ENCODE results near the gene HECTD2.
"Not testable (repeated sequence)": the region's sequence is repeated elsewhere in the genome, so short reads cannot be mapped to it uniquely, and the experiment has no call there.

The HECTD2 gene

DNA sequence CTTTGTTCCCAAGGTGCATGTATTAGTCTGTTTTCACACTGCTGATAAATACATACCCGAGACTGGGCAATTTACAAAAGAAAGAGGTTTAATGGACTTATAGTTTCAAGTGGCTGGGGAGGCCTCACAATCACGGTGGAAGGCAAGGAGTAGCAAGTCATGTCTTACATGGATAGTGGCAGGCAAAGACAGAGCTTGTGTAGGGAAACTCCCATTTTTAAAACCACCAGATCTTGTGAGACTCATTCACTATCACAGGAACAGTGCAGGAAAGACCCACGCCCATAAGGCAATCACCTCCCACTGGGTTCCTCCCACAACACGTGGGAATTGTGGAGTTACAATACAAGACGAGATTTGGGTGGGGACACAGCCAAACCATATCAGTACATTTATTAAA lies 129.8 kb downstream of the HECTD2 start:
- no peak for DNase-seq

DNA sequence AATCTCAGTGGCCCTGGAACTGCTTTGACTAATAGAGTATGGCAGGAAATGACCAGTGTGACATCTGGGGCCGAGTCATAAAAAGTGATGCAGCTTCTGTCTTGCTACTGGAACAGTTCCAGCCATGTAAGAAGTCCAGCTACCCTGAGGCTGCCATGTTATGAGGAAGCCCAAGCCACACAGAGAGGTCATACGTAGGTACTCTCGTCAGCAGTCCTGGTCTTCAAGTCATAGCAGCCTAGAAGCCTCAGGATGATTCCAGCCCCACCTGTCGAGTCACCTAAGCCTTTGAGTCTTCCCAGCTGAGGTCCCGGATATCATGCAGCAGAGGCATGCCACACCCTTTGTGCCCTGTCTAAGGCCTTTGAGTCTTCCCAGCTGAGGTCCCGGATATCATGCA lies 130.6 kb downstream of the HECTD2 start:
- DNase-seq, result no peak

- DNase-seq, result no peak
Observed at GRCh38 chr10:91541481-91541880, 131.3 kb downstream of the HECTD2 start.

GRCh38 chr10:91545384-91545783 lies 135.2 kb downstream of the HECTD2 start:
- DNase-seq, result no peak

DNA sequence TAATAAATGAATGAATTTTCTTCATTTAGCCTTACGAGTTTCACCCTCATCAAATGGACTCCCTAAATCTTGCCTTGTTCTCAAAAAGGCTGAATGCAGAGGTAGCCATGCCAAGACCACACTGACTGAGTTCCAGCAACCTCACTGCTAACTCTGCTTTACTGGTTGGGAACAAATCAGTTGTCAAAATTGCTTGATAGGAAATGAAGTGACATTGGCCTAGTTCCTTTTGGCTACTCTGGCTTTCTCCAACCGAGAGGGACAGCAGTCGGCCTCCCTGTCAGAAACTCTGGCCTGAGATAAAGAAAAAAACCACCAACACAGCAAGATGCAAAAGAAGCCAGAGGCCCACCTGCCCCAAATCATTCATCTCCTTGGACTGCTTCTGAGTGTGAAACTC lies 135.7 kb downstream of the HECTD2 start:
- DNase-seq, result no peak

DNA sequence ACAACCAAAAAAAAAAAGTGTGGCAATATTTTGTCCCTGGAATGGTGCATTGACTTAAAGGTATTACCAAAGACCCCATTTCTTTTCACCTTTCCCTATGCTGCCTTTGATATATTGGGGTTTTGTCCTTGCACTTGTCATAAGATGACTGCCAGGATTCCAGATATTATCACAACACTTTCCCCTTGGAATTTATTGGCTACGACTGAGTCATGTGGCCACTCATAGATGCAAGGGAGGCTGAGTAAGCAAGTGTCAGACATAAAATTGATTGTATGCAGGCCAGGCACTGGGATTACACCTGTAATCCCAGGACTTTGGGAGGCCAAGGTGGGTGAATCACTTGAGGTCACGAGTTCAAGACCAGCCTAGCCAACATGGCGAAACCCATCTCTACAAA lies 139.1 kb downstream of the HECTD2 start:
- DNase-seq, result no peak

DNA sequence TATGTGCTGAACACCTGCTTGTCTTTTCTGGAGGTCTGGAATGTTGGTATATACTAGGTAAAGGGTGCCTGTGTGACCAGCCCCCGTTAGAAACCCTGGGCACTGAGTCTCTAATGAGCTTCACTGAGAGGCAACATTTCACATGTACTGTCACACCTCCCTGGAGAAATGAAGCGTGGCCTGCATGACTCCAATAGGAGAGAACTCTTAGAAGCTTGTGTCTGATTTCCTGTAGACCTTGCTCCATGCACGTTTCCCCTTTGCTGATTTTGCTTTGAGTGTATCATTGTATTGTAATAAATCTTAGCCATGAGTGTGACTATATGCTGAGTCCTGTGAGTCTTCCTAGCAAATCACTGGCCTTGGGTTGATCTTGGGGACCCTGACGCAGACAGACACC lies 139.9 kb downstream of the HECTD2 start:
- DNase-seq, result no peak

DNA sequence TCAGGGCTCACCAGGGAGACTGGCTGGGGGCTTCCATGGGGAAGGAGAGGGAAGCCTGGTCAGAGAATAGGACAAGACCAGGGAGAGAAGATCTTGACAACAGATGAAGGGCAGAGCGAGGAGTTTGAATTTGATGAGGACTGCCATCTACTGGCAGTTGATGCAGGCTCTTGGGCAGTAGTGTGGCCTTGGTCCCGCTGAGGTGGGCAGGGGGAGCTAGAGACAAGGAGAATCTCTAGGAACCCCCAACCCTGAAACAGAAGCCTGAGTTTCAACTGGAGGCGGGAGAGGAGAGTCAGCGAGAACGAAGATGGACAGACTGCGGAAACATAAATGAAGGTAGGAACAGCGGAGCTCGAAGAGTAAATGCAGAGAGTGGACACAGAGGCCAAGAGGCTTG lies 141.7 kb downstream of the HECTD2 start:
- DNase-seq, result peak in 7 of 14 donors; percentile 7 to 50 (median 23)

DNA sequence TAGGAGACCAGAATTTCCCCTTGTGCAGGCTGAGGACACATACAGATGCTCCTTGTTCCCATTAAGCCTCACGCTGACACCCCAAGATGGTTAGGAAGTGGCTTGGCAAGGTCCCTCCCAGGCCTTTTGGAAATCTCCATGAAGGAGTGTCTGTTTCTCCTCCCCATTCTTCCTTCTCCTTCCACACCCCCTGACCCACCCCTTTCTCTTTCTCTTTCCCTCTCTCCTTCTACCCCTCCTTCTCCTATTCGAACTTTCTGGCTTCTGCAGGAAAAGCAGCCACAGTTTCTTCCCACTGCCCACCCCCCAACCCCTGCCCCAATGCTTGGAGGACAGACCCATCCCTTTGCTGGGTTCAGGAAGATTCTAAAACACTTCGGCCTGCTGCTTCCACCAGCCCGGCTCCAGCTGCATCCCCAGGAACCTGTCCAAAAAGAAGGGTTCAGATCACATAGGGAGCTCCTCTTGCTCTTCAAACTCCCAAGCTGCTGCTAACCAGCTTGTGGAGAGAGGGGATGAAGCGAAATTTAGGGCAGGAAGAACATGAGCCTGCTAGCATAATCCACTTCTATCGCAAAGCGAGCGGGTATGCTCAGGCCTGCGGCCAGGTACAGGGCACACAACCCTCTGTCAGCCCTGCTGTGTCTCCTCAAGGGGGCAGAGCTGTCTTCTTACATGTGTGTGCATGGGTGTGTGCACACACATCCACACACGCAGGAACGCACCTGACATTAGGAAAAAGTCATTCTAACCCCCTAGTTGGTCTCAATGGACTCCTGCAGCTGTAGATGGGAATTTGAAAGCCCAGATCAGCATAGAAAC lies 142.3 kb downstream of the HECTD2 start:
- no peak for DNase-seq

DNA sequence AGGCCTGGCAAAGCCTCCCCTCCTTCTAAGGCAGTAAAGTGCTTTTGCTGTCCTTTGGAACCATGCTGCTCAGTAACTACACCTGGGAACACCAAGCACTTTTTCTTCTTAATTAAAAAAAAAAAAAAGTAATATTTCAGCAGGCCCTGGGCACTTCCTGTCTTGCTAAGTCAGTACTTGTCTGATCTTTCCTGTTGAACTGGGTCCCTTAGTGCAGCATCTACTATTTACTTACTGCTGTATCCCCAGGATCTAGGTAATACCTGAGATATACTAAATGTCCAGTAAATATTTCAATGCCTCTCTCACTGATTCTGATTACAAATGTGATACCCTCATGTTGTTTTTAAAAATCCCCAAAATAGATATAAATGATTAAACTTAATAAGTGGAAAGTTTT lies 145.3 kb downstream of the HECTD2 start:
- DNase-seq, result no peak

DNA sequence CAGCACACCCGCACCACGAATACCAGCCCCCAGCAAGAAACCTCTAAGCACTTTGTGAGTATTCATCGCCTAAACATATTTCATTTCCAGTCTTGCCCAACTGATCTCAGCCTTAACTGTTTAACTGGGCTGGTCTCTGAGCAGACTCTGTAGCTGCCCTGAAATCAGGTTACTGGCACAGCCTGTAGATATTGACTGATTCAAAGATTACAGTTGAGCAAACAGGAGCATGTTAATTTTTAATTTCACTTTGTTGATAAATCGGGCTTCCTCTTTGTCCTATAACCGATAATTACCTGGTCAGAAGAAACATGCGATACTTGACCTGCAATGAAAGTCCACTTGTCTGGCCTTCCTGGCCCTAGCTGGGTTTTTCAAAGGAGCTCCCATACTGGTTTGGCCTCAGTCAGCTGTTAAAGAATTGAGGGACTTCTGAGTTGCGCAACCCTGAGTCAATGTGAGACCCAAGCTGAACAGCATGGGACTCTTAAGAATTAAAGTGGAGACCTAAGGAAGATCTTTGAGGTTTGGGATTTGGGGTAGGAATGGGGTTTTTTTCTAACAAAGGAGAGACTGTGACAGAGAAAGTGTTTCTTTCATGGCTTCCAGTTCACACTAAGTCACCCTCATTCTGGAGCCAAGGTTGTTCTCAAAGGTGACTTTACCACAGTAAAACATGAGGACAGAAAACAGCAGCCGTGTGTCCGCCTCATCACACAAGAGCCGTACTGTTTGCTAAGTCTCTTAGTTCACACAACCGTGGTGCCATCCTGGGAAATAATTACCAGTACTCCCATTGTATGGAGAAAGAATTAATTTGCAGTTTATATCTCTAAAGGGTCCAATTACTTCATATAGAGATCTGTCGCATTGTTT lies 146.8 kb downstream of the HECTD2 start:
- DNase-seq, result no peak

DNA sequence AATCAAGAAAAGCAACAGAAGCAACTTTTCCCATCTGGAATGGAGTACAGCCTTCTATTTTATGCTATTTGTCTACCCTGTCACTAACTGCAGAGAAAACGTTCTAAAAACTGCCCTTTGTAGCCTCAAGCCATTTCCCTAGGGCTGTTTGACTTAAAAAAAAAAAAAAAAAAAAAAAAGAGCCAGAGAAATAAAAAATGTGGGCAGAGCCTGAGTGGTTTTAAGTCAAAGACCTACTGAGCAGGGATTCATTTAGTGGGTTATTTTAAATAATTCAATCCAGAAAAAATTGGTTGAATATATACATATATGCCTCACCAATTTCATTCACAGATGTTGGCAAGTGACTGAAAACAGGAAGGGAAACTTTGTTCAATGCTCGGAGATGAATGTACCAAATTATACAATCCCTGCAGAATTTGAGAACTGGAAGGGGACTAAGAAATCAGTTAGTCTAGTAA lies 147.5 kb downstream of the HECTD2 start:
- no peak for DNase-seq

DNA sequence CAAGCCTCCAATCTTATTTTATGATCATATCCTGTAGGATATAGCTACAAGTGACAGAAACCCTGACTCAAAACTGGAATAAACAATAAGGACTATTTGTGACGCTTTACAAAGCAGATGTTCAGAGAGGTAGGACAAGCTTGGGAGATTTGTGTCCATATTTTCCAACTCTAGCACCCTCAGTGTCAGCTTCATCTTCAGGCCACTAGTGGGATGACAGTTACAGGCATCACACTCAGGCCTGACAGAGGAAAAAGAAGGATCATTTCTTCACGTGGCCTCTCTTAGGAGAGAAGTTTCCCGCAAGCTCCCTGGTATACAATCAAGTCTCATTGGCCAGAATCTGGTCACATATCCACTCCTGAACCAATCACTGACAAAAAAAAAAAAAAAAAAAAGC lies 148.3 kb downstream of the HECTD2 start:
- no peak for DNase-seq

- DNase-seq, result no peak
Observed at GRCh38 chr10:91559169-91559568, 149.0 kb downstream of the HECTD2 start.

GRCh38 chr10:91559750-91560149 lies 149.6 kb downstream of the HECTD2 start:
- no peak for DNase-seq

DNA sequence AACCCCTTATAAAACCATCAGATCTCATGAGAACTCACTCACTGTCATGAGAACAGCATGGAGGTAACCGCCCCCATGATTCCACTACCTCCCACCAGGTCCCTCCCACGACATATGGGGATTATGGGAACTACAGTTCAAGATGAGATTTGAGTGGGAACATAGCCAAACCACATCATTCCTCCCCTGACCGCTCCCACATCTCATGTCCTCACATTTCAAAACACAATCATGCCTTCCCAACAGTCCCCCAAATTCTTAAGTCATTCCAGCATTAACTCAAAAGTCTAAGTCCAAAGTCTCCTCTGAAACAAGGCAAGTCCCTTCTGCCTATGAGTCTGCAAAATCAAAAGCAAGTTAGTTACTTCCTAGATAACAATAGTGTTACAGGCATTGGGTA lies 150.7 kb downstream of the HECTD2 start:
- not testable (repeated sequence) for DNase-seq

DNA sequence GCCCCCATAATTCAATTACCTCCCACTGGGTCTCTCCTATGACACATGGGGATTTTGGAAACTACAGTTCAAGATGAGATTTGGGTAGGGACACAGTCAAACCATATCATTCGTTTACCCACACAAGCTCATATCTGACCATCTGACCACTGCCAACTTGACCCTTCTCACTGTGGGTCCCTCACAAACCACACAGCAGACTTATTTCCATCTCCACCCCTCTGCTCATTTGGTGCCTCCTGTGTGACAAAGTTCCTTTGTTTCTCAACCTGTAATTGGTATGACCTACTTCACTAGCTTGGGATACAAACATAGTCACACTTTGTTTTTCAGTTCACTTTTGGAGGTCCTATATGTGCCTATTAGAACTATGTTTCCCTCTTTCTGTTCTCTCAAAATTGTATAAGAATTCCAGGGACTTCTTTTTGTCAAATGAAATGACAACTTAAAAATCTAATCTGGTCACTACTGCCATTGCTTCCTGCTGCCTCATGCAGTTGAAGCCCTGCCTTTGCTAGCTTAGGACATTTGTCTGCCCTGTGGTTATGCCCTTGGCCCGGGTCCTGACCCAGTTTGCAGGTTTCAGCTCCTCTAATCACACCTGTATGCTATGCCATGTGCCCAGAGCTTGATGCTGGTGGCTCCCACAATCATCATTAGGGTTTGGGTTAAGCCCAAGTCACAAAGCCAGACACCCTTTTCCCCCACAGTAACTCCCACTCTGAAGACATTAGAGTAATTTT lies 152.9 kb downstream of the HECTD2 start:
- DNase-seq, result no peak

- DNase-seq, result no peak
Observed at GRCh38 chr10:91564026-91564425, 153.9 kb downstream of the HECTD2 start.
